Measurements from ENCODE around the gene GMDS.

GMDS gene

GRCh38 chr6:1703091-1703855, 542.1 kb downstream of the GMDS start:
- no peaks in the 10 kb centered on the region; the same call in 1 of the 2 replicates for H4K20me1 ChIP-seq (ENCODE audit: insufficient read depth, low read length)
- H3K4me3 ChIP-seq (ENCODE audit: low read depth in 1 of 2, low read length in 2 of 2) = no peak overlapping the region
- no peak overlapping the region for H3K9ac ChIP-seq (ENCODE audit: low read depth, low read length)
- H3K79me2 ChIP-seq (ENCODE audit: insufficient read depth, low read length) = no peaks in the 10 kb centered on the region
- DNase-seq (no peak), ATAC-seq (ENCODE audit: insufficient read depth, low read depth) (no peak)
- no peak overlapping the region for H3K27ac ChIP-seq (ENCODE audit: low read length)
- no peak for TF ChIP-seq EZH2 (IDR thresholded peaks at IDR 0.05; ENCODE audit: borderline replicate concordance, low read depth, low read length, severe bottlenecking)
- H3K27me3 ChIP-seq (ENCODE audit: insufficient read depth, low read length, poor library complexity) = no peaks in the 10 kb centered on the region
- H3K4me2 ChIP-seq (ENCODE audit: insufficient read depth, low read length) = no peak overlapping the region
- H3K9me3 ChIP-seq (ENCODE audit: insufficient read depth, low read length, severe bottlenecking) = no peaks in the 10 kb centered on the region
- no peaks in the 10 kb centered on the region for H3K36me3 ChIP-seq (ENCODE audit: insufficient read depth, low read length)
- no peaks in the 10 kb centered on the region for H3K4me1 ChIP-seq (ENCODE audit: insufficient read depth, low read length)
- H2AFZ ChIP-seq (ENCODE audit: low read depth, low read length) = no peak overlapping the region

- H3K4me1 ChIP-seq (ENCODE audit: insufficient read depth, low read length) = no peaks in the 10 kb centered on the region
- no peak overlapping the region for H3K9ac ChIP-seq (ENCODE audit: low read depth, low read length)
- no peaks in the 10 kb centered on the region for H3K9me3 ChIP-seq (ENCODE audit: insufficient read depth, low read length, severe bottlenecking)
- H3K27ac ChIP-seq (ENCODE audit: low read length) = no peak overlapping the region
- H3K4me3 ChIP-seq (ENCODE audit: low read depth in 1 of 2, low read length in 2 of 2) = no peak overlapping the region
- no peaks in the 10 kb centered on the region for H3K27me3 ChIP-seq (ENCODE audit: insufficient read depth, low read length, poor library complexity)
- no peaks in the 10 kb centered on the region; the same call in 1 of the 2 replicates for H4K20me1 ChIP-seq (ENCODE audit: insufficient read depth, low read length)
- no peak for DNase-seq
- no peaks in the 10 kb centered on the region for H3K79me2 ChIP-seq (ENCODE audit: insufficient read depth, low read length)
- no peaks in the 10 kb centered on the region for H3K36me3 ChIP-seq (ENCODE audit: insufficient read depth, low read length)
- TF ChIP-seq, protein P1, sequence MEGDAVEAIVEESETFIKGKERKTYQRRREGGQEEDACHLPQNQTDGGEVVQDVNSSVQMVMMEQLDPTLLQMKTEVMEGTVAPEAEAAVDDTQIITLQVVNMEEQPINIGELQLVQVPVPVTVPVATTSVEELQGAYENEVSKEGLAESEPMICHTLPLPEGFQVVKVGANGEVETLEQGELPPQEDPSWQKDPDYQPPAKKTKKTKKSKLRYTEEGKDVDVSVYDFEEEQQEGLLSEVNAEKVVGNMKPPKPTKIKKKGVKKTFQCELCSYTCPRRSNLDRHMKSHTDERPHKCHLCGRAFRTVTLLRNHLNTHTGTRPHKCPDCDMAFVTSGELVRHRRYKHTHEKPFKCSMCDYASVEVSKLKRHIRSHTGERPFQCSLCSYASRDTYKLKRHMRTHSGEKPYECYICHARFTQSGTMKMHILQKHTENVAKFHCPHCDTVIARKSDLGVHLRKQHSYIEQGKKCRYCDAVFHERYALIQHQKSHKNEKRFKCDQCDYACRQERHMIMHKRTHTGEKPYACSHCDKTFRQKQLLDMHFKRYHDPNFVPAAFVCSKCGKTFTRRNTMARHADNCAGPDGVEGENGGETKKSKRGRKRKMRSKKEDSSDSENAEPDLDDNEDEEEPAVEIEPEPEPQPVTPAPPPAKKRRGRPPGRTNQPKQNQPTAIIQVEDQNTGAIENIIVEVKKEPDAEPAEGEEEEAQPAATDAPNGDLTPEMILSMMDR (IDR thresholded peaks at IDR 0.05; ENCODE audit: borderline replicate concordance, extremely low read depth, low read length, poor library complexity, severe bottlenecking) = no peak
- TF ChIP-seq EZH2 (IDR thresholded peaks at IDR 0.05; ENCODE audit: borderline replicate concordance, low read depth, low read length, severe bottlenecking) = no peak
- no peak overlapping the region for H2AFZ ChIP-seq (ENCODE audit: low read depth, low read length)
- no peak for ATAC-seq (ENCODE audit: insufficient read depth, low read depth)
- no peak overlapping the region for H3K4me2 ChIP-seq (ENCODE audit: insufficient read depth, low read length)
Measured at GRCh38 chr6:1702580-1703051, 542.8 kb downstream of the GMDS start.

- ATAC-seq (ENCODE audit: insufficient read depth, low read depth) (no peak), DNase-seq (no peak)
- H3K9ac ChIP-seq (ENCODE audit: low read depth, low read length) = no peak overlapping the region
- no peaks in the 10 kb centered on the region for H3K36me3 ChIP-seq (ENCODE audit: insufficient read depth, low read length)
- no peak overlapping the region for H3K27ac ChIP-seq (ENCODE audit: low read length)
- H3K4me3 ChIP-seq (ENCODE audit: low read depth in 1 of 2, low read length in 2 of 2) = no peak overlapping the region
- no peaks in the 10 kb centered on the region; the same call in 1 of the 2 replicates for H4K20me1 ChIP-seq (ENCODE audit: insufficient read depth, low read length)
- no peak overlapping the region for H3K4me2 ChIP-seq (ENCODE audit: insufficient read depth, low read length)
- no peaks in the 10 kb centered on the region for H3K27me3 ChIP-seq (ENCODE audit: insufficient read depth, low read length, poor library complexity)
- no peaks in the 10 kb centered on the region for H3K4me1 ChIP-seq (ENCODE audit: insufficient read depth, low read length)
- no peak for TF ChIP-seq EZH2 (IDR thresholded peaks at IDR 0.05; ENCODE audit: borderline replicate concordance, low read depth, low read length, severe bottlenecking)
- TF ChIP-seq, protein P1 (IDR thresholded peaks at IDR 0.05; ENCODE audit: borderline replicate concordance, extremely low read depth, low read length, poor library complexity, severe bottlenecking) = no peak
- no peak overlapping the region for H2AFZ ChIP-seq (ENCODE audit: low read depth, low read length)
- H3K79me2 ChIP-seq (ENCODE audit: insufficient read depth, low read length) = no peaks in the 10 kb centered on the region
- no peaks in the 10 kb centered on the region for H3K9me3 ChIP-seq (ENCODE audit: insufficient read depth, low read length, severe bottlenecking)
Measured at GRCh38 chr6:1701668-1702353, 543.6 kb downstream of the GMDS start.

Data from DND-41 (cell line).